ENCODE results near the gene PLD1. TPM values are rescaled to one million over a fixed set of nuclear protein-coding genes. Genes with fewer than 3 reads are reported as not detected.

Gene PLD1
- total RNA-seq, 1 experiment from 2014 or later, result 32.5 TPM

DNA sequence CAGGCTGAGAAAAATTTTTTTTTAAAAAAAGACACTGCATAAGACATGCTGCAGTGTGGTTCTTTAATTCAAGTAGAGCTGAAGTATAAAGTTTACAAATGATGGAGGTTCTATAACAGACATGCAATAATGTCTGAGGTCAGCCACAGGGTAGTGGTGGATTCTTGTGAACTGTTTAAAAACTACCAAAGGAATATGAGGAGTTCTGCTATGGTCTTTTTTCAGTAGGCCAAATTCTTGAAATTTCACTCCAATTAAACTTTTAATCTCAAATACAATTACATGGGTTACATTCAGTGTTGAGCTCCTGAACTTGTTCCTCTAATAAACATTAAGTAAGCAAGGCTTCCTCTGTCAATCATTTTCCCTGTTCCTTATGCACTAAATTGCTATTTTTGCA is 122.7 kb downstream of the PLD1 start:
- H3K4me2 ChIP-seq, result no peak overlapping the region
- H4K20me1 ChIP-seq (ENCODE audit: insufficient read depth), result no peaks in the 10 kb centered on the region
- H3K9me3 ChIP-seq (ENCODE audit: insufficient read depth, low read depth), result 0 out of 2 replicates have a peak, but pooled peaks cover 3% of the 10 kb centered on the region
- ChIA-PET POLR2A (ENCODE audit: unreplicated experiment) (interaction anchor here (0.7 kb wide), 1 partner anchor 821 kb away, joined by 3 read pairs; no protein-coding TSS in a partner anchor), CTCF (no interaction called here)
- no peak for DNase-seq
- BruUV-seq (replicated peaks), result no TSS peak
- H3K9me2 ChIP-seq (ENCODE audit: insufficient read depth), result no peaks in the 10 kb centered on the region
- H3K4me3 ChIP-seq, result no peak overlapping the region
- H3K4me1 ChIP-seq (replicated peaks; ENCODE audit: insufficient read depth), result no peaks in the 10 kb centered on the region
- H3F3A ChIP-seq (ENCODE audit: insufficient read depth, low read depth), result no peaks in the 10 kb centered on the region
- no peaks in the 10 kb centered on the region for H3K36me3 ChIP-seq (ENCODE audit: low read depth)
- H3K27ac ChIP-seq, result no peak overlapping the region
- intact Hi-C loops (cut with micrococcal nuclease; ENCODE audit: unreplicated experiment), result no loop called here
- H3K27me3 ChIP-seq (ENCODE audit: insufficient read depth, low read depth), result no peaks in the 10 kb centered on the region
- no peak for TF ChIP-seq EZH2 (IDR thresholded peaks at IDR 0.05; ENCODE audit: low read depth)
- TF ChIP-seq, protein P1, sequence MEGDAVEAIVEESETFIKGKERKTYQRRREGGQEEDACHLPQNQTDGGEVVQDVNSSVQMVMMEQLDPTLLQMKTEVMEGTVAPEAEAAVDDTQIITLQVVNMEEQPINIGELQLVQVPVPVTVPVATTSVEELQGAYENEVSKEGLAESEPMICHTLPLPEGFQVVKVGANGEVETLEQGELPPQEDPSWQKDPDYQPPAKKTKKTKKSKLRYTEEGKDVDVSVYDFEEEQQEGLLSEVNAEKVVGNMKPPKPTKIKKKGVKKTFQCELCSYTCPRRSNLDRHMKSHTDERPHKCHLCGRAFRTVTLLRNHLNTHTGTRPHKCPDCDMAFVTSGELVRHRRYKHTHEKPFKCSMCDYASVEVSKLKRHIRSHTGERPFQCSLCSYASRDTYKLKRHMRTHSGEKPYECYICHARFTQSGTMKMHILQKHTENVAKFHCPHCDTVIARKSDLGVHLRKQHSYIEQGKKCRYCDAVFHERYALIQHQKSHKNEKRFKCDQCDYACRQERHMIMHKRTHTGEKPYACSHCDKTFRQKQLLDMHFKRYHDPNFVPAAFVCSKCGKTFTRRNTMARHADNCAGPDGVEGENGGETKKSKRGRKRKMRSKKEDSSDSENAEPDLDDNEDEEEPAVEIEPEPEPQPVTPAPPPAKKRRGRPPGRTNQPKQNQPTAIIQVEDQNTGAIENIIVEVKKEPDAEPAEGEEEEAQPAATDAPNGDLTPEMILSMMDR (conservative IDR thresholded peaks at IDR 0.05), result no peak
- H3K79me2 ChIP-seq (ENCODE audit: low read depth), result no peaks in the 10 kb centered on the region
- H2AFZ ChIP-seq, result no peak overlapping the region

DNA sequence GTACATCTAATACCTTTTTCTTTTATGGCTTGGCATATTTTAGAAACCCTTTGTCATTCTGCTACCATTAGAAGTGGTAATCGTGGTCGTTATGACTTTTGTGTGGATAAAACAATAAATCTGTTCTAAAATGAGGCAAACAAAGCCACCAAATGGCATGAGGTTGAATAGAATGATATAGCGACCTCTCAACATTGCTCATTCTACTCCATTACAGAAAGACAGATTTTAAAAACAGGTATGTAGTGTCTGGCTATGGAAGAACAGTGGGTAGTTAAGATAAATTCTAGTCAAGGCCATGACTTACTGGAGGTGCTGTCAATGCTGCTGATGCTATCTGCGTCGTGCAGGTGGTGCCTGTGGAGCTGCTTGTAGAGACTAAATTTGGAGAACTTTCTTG is 123.2 kb downstream of the PLD1 start:
- Histone ChIP-seq H3K27ac (no peak overlapping the region), H3K9me3 (ENCODE audit: insufficient read depth, low read depth) (0 out of 2 replicates have a peak, but pooled peaks cover 3% of the 10 kb centered on the region), H3K4me1 (replicated peaks; ENCODE audit: insufficient read depth) (no peaks in the 10 kb centered on the region), H3K36me3 (ENCODE audit: low read depth) (no peaks in the 10 kb centered on the region), H4K20me1 (ENCODE audit: insufficient read depth) (no peaks in the 10 kb centered on the region), H3F3A (ENCODE audit: insufficient read depth, low read depth) (no peaks in the 10 kb centered on the region), H3K79me2 (ENCODE audit: low read depth) (no peaks in the 10 kb centered on the region), H3K27me3 (ENCODE audit: insufficient read depth, low read depth) (no peaks in the 10 kb centered on the region), H3K9me2 (ENCODE audit: insufficient read depth) (no peaks in the 10 kb centered on the region), H2AFZ (no peak overlapping the region), H3K4me2 (no peak overlapping the region), H3K4me3 (no peak overlapping the region)
- DNase-seq, result no peak
- intact Hi-C loops (cut with micrococcal nuclease; ENCODE audit: unreplicated experiment), result no loop called here
- TF ChIP-seq, protein P1 (conservative IDR thresholded peaks at IDR 0.05), result no peak
- TF ChIP-seq EZH2 (IDR thresholded peaks at IDR 0.05; ENCODE audit: low read depth), result no peak
- BruUV-seq (replicated peaks), result no TSS peak
- ChIA-PET CTCF (no interaction called here), POLR2A (ENCODE audit: unreplicated experiment) (interaction anchor here (0.7 kb wide), 1 partner anchor 820 kb away, joined by 3 read pairs; no protein-coding TSS in a partner anchor)

DNA sequence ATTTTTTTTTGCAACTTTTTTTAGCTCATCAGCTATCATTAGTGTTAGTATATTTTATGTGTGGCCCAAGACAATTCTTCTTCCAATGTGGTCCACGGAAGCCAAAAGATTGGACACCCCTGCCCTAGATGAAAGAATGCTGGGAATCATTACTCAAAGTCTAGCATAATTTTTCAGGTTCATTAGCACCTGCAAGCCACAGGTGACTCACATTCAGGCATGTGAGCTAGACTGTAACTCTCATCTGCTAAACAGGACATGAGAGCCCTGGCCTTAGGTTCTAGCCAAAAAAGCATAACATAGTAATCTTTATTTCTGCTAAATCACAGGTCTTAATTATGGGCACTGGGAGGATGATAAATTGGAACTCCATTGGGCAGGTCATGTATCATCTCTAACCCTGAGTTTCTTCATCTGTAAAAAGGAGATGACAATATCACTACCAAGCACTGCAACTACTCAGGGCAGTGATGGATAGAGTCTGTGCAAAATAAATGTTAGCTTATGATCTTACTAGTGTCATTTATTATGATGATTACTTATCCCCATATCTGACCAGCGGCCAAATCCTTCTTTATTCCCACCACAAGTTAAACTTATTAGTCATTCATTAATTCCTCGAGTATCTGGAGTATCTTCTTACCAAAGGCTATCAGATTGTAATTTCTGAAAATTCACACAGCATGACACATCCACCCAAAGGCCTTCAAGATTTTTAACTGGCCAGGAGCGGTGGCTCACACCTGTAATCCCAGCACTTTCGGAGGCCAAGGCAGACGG is 125.0 kb downstream of the PLD1 start:
- Histone ChIP-seq H3K36me3 (ENCODE audit: low read depth) (no peaks in the 10 kb centered on the region), H4K20me1 (ENCODE audit: insufficient read depth) (no peaks in the 10 kb centered on the region), H3K27ac (no peak overlapping the region), H3K9me2 (ENCODE audit: insufficient read depth) (no peaks in the 10 kb centered on the region), H3K4me2 (no peak overlapping the region), H3K9me3 (ENCODE audit: insufficient read depth, low read depth) (0 out of 2 replicates have a peak, but pooled peaks cover 3% of the 10 kb centered on the region), H3K79me2 (ENCODE audit: low read depth) (no peaks in the 10 kb centered on the region), H3K27me3 (ENCODE audit: insufficient read depth, low read depth) (no peaks in the 10 kb centered on the region), H2AFZ (no peak overlapping the region), H3F3A (ENCODE audit: insufficient read depth, low read depth) (no peaks in the 10 kb centered on the region), H3K4me1 (replicated peaks; ENCODE audit: insufficient read depth) (no peaks in the 10 kb centered on the region; the same call in 1 of the 2 replicates), H3K4me3 (no peak overlapping the region)
- POLR2A ChIA-PET (ENCODE audit: unreplicated experiment), result interaction anchor here (0.6 kb wide), 1 partner anchor 18 kb away, joined by 6 read pairs; no protein-coding TSS in a partner anchor
- intact Hi-C loops (cut with micrococcal nuclease; ENCODE audit: unreplicated experiment), result no loop called here
- CTCF ChIA-PET, result interaction anchor here (0.6 kb wide), 1 partner anchor 87 kb away, joined by 3 read pairs; no protein-coding TSS in a partner anchor
- no peak for TF ChIP-seq EZH2 (IDR thresholded peaks at IDR 0.05; ENCODE audit: low read depth)
- TF ChIP-seq, protein P1 (conservative IDR thresholded peaks at IDR 0.05), result no peak
- DNase-seq, result peak in 1 of 2 experiments; percentile 44
- no TSS peak for BruUV-seq (replicated peaks)

Data from PC-9 (cell line).